ENCODE data around the gene CSTF3. TPM values are rescaled to one million over a fixed set of nuclear protein-coding genes. Genes with fewer than 3 reads are reported as not detected.
A peak's percentile ranks its signal among the peaks of the same experiment; 100 is the strongest.

Gene CSTF3
- polyA plus RNA-seq, 1 donor (not counting 4 experiments of a cell fraction or from before 2014, with no cell fraction given) = 41.1 TPM

DNA sequence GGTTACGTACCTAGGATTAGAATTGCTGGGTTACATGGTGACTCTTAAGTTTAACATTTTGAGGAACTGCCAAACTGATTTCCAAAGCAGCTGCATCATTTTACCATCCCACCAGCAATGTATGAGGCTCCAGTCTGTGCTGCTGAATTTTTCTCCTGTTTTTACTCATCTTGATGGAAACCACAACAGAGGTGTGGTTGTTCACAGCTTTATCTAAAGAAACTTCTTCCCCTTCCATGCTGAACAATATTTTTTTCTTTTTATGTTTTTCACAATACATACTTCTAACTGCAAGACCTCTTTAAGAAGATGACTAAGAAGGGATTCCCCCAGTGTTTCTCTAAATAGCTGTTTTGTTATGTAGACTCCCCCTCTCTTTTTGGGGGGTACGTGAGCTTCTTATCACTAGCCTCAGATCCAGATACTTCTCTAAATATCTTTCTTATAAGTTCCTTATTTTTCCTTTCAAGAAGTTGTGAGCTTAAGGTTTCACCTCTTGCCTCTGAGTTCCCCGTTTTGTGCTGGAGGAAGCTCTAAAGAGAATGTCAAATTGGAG lies 97.9 kb downstream of the CSTF3 start:
- Histone ChIP-seq H3K4me3 (ENCODE audit: control insufficient read depth in 2 of 3, extremely low read depth in 1 of 3, insufficient read depth in 2 of 3, low read depth in 1 of 3, low read length in 3 of 3) (no peak overlapping the region), H3K27ac (ENCODE audit: control insufficient read depth, insufficient read depth, low read length) (peak overlapping the region; percentile 83), H2AFZ (ENCODE audit: control insufficient read depth, low read length) (no peak overlapping the region), H3K36me3 (ENCODE audit: control insufficient read depth in 2 of 2, extremely low read depth in 1 of 2, insufficient read depth in 2 of 2, low read length in 2 of 2) (peaks cover 11 to 23% of the 10 kb centered on the region in 2 experiments), H3K9ac (ENCODE audit: control insufficient read depth, extremely low read depth, insufficient read depth, low read length) (peak overlapping the region; percentile 29), H3K27me3 (ENCODE audit: control insufficient read depth, extremely low read depth, insufficient read depth, low read length) (no peaks in the 10 kb centered on the region), H3K4me2 (ENCODE audit: control insufficient read depth, extremely low read depth, insufficient read depth, low read depth, low read length) (peak overlapping the region; percentile 45), H4K20me1 (ENCODE audit: control insufficient read depth, extremely low read depth, insufficient read depth, low read length) (no peaks in the 10 kb centered on the region), H3K4me1 (ENCODE audit: control insufficient read depth, extremely low read depth, insufficient read depth, low read length) (peaks cover 64% of the 10 kb centered on the region), H3K9me3 (ENCODE audit: control insufficient read depth, low read depth, low read length) (no peaks in the 10 kb centered on the region), H3K79me2 (ENCODE audit: control insufficient read depth, insufficient read depth, low read length) (no peaks in the 10 kb centered on the region), H3K9me1 (ENCODE audit: control insufficient read depth, extremely low read depth, insufficient read depth, low read length) (no peaks in the 10 kb centered on the region)
- dilution Hi-C loops (cut with MboI; ENCODE audit: extremely low pct_ligation_motif_present, low sequenced_read_pairs) = no loop called here
- DNase-seq (ENCODE audit: low read depth, low spot score) = no peak
- peak; percentile 79 for FAIRE-seq
- TF ChIP-seq EZH2 (IDR thresholded peaks at IDR 0.05; ENCODE audit: low read length) = no peak
- TF ChIP-seq, protein P1, sequence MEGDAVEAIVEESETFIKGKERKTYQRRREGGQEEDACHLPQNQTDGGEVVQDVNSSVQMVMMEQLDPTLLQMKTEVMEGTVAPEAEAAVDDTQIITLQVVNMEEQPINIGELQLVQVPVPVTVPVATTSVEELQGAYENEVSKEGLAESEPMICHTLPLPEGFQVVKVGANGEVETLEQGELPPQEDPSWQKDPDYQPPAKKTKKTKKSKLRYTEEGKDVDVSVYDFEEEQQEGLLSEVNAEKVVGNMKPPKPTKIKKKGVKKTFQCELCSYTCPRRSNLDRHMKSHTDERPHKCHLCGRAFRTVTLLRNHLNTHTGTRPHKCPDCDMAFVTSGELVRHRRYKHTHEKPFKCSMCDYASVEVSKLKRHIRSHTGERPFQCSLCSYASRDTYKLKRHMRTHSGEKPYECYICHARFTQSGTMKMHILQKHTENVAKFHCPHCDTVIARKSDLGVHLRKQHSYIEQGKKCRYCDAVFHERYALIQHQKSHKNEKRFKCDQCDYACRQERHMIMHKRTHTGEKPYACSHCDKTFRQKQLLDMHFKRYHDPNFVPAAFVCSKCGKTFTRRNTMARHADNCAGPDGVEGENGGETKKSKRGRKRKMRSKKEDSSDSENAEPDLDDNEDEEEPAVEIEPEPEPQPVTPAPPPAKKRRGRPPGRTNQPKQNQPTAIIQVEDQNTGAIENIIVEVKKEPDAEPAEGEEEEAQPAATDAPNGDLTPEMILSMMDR (optimal IDR thresholded peaks at IDR 0.05 in 1 of 3, IDR thresholded peaks at IDR 0.05 in 1 of 3, conservative IDR thresholded peaks at IDR 0.05 in 1 of 3; ENCODE audit: extremely low read depth in 1 of 3, insufficient read depth in 2 of 3, low read length in 3 of 3) = no peak

DNA sequence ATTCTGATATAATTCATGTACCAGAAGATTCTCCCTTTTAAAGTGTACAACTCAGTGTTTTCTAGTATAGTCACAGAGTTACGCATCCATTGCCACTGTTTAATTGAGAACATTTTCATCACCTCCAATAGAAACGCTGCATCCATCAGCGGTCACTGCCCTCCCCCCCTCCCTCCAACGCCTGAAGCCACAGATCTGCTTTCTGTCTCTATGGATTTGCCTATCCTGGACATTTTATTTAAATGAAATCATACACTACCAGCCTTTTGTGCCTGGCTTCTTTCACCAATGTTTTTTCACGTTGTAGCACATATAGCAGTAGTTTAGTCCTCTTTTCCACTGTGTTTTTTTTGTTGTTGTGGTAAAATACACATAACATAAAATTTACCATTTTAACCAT lies 99.1 kb downstream of the CSTF3 start:
- H3K4me1 ChIP-seq (ENCODE audit: control insufficient read depth, extremely low read depth, insufficient read depth, low read length) = peaks cover 64% of the 10 kb centered on the region
- peak overlapping the region; percentile 83 for H3K27ac ChIP-seq (ENCODE audit: control insufficient read depth, insufficient read depth, low read length)
- no peak overlapping the region for H2AFZ ChIP-seq (ENCODE audit: control insufficient read depth, low read length)
- peak overlapping the region; percentile 55 for H3K9ac ChIP-seq (ENCODE audit: control insufficient read depth, extremely low read depth, insufficient read depth, low read length)
- H3K36me3 ChIP-seq (ENCODE audit: control insufficient read depth in 2 of 2, extremely low read depth in 1 of 2, insufficient read depth in 2 of 2, low read length in 2 of 2) = peaks cover 11 to 20% of the 10 kb centered on the region in 2 experiments
- no peaks in the 10 kb centered on the region for H3K9me1 ChIP-seq (ENCODE audit: control insufficient read depth, extremely low read depth, insufficient read depth, low read length)
- H3K4me3 ChIP-seq (ENCODE audit: control insufficient read depth in 2 of 3, extremely low read depth in 1 of 3, insufficient read depth in 2 of 3, low read depth in 1 of 3, low read length in 3 of 3) = no peak overlapping the region
- no peaks in the 10 kb centered on the region for H3K27me3 ChIP-seq (ENCODE audit: control insufficient read depth, extremely low read depth, insufficient read depth, low read length)
- H3K4me2 ChIP-seq (ENCODE audit: control insufficient read depth, extremely low read depth, insufficient read depth, low read depth, low read length) = no peak overlapping the region
- no peaks in the 10 kb centered on the region for H4K20me1 ChIP-seq (ENCODE audit: control insufficient read depth, extremely low read depth, insufficient read depth, low read length)
- H3K79me2 ChIP-seq (ENCODE audit: control insufficient read depth, insufficient read depth, low read length) = no peaks in the 10 kb centered on the region
- no peaks in the 10 kb centered on the region for H3K9me3 ChIP-seq (ENCODE audit: control insufficient read depth, low read depth, low read length)
- no peak for DNase-seq (ENCODE audit: low read depth, low spot score)
- no peak for TF ChIP-seq EZH2 (IDR thresholded peaks at IDR 0.05; ENCODE audit: low read length)
- TF ChIP-seq, protein P1 (optimal IDR thresholded peaks at IDR 0.05 in 1 of 3, IDR thresholded peaks at IDR 0.05 in 1 of 3, conservative IDR thresholded peaks at IDR 0.05 in 1 of 3; ENCODE audit: extremely low read depth in 1 of 3, insufficient read depth in 2 of 3, low read length in 3 of 3) = no peak
- dilution Hi-C loops (cut with MboI; ENCODE audit: extremely low pct_ligation_motif_present, low sequenced_read_pairs) = no loop called here
- no peak for FAIRE-seq

Data from keratinocyte (primary cell).